HG03571 (cell line): ENCODE results near the gene CPVL.

Experiments used
- ATAC-seq: cut with Tn5 transposase; IDR thresholded peaks from one replicate; pipeline ENCODE4 v1.9.1; 2021; ENCODE audit not compliant: unreplicated experiment

CPVL gene

GRCh38 chr7:29156907-29157452 lies 10.6 kb upstream of the CPVL start:
- ATAC-seq, result no peak

- ATAC-seq, result no peak
Measured at GRCh38 chr7:29154076-29154475, 7.7 kb upstream of the CPVL start.

DNA sequence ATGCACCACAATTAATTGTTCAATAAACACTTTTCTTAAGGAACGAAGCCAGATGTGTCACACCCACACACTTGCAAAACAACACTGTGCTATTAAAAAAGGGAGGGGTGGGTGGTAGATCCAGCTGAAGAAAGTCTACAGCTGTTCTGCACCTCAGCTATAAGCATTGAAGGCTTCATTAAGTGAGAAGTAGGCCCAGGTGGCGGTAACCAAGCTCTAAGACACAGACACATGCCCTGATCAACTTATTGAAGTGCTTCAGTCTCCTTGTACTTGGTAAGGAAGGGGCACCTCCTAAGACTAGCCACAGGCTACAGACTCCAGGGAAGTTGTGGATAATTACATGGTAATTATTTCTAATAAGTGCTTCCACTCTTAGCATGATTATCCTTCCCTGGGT lies 4.5 kb upstream of the CPVL start:
- ATAC-seq, result no peak

- ATAC-seq, result no peak
Measured at GRCh38 chr7:29149036-29149435, 2.7 kb upstream of the CPVL start.

DNA sequence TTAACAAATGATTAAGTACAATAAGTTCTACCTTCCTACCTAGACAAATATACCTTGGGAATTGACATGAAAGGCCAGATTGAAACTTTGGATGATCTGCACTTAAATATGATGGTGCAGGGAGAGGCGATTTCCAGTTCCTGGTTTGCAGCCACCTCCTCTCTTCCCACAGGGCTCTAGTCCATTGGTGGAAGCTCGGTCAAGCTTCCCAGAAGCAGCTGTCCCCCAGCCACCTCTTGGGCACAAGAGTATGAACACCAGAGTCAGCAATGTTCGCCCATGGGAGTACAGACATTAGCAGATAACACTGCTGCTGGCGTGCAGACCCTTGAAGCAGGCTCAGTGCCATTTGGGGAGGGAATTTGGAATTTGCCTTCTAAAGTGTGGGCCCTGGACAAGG lies 1.5 kb upstream of the CPVL start:
- no peak for ATAC-seq

DNA sequence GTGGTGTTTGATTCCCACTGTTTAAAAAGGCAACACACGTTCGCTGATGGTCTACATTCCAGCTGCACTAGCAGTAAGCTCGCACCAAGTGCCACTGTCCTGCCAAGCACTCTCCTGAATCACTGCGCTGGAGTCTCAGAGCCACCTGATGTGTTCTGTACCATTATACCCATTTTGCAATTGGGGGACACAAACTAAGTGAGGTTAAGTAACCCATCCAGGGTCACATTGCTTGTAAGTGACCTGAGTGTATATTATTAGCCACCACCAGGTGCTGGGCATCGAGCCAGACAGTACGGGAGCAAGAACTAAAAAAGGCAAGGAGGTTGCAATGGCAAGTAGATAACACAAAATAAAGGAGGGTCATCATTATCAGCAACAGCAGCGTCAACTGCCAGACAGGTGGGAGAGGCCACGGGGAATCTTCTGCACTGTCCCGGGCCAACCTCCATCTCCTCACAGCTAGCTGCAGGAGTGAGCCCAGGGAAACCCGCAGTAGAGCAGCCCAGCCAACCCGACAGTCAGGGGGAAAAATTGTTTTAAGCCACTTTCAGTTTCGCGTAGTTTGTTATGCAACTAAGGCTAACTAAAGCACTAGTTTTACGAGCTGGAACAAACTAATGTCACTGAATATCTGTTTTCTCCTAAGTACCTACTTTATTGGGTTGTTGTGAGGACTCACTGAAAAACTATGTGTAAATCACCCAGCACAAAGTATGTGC lies 712 bp upstream of the CPVL start:
- ATAC-seq, result no peak

DNA sequence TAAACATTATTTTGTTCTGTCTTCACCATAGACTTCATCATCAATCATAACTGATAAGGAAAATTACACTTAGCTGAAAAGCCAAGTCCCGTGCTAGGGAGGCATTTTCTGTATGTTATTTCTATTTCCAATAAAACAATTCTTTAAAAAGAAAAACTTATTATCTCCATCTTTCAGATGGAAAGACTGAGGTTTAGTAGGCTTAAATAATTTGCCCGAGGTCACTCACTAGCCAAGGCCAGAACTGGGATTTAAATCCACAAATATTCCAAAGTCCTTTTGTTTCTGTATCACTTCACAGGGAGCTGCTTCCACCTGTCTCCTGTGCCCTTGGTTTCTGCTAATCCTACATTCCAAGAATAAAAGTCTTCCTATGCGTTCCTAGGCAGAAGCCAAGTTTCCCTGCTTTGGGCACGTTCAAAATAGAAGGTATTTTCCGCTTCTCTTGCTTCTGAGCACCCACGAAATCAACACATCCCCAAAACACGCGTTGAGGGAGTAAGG lies 732 bp downstream of the CPVL start:
- ATAC-seq, result no peak

GRCh38 chr7:29143751-29144150 lies 2.6 kb downstream of the CPVL start:
- no peak for ATAC-seq

GRCh38 chr7:29142021-29142727 lies 4.2 kb downstream of the CPVL start:
- no peak for ATAC-seq

DNA sequence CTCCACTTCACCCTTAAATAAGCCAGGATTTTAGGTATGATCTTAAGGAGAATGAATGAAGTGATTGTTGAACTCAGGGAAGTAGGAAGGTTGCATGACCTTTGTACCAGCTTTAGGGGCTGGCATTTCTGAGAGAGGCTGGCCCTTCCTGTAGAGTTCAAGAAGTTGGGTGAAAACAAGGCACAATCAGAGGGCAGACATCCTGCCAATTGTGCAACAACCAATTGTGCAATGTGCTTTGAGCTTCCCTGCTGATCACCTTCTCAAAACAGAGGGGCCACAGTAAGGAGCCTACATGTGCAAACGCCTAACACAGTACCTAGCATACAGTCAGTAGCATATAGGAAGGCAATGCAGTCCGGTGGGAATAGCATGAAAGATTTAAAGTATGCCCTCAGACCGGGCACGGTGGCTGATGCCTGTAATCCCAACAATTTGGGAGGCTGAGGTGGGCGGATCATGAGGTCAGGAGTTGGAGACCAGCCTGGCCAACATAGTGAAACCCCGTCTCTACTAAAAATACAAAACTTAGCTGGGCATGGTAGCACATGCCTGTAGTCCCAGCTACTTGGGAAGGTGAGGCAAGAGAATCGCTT lies 5.4 kb downstream of the CPVL start:
- no peak for ATAC-seq

GRCh38 chr7:29139796-29140195 lies 6.5 kb downstream of the CPVL start:
- no peak for ATAC-seq

DNA sequence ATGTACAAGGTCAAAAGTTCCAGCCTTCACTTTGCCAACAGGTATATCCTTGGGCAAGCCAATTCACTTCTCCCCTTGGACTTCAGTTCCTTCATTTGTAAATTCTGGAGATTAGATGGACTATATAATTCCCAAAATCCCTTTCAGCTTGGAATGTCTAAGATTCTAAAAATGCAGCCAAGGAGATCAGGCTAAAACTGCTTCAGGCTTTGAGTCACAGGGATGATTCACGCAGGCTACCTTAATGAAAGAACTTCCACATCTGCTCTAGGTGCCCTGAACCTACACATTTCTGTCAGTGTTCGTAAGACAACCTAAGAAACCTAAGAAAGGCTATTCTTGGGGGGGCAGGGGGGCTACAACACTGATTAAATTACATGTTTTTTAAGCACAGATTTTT lies 7.1 kb downstream of the CPVL start:
- no peak for ATAC-seq

- ATAC-seq, result no peak
Measured at GRCh38 chr7:29138588-29138987, 7.7 kb downstream of the CPVL start.

DNA sequence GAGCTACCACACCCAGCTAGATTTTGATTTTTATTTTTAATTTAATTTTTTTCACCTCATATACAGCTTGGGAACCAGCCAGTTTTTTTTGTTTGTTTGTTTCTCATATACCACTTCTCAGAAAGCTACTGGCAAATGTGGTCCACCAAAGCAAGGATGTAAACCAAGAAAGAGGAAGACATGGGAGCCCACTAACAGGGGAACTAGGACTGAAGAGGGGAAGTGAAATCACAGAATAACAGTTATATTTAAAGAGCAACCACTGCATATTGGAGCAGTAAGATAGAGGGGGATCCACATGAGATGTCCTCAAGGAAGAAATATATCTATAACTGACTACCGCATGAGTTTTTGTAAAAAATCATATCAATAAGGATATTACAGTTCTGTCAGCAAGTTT lies 10.5 kb downstream of the CPVL start:
- no peak for ATAC-seq

DNA sequence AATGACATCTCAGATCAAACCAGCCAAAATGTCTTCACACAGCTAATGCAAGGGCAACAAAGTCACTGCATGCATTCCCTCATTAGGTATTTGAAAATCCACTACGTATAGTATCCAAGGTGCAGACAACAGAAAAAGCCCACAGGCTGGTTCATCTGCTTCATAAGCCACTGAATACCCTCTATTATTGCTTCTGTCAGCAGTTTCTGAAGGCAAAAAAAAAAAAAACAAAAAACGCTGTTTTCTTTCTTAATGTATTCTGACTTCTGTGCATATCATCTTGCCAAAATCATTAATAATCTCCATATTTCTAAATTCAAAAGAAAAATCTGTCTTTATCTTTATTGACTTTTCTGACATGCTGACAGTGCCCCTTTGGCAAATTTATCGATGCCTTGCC lies 13.4 kb downstream of the CPVL start:
- no peak for ATAC-seq

DNA sequence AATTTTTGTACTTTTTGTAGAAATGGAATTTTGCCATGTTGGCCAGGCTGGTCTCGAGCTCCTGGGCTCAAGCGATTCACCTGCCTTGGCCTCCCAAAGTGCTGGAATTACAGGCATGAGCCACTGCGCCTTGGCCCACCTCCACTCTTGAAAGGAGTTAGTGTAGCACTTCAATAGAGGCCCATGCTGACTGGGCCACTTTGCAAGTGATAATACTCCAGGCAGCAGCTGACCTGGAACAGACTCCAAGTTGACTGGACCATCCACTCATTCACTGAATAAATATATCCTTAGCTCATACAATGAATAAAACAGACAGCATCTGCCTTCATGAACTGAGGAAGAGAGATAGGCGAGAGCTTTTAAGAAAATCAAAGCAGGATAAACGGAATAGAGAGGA lies 14.7 kb downstream of the CPVL start:
- no peak for ATAC-seq

GRCh38 chr7:29130096-29130495 lies 16.2 kb downstream of the CPVL start:
- ATAC-seq, result no peak

DNA sequence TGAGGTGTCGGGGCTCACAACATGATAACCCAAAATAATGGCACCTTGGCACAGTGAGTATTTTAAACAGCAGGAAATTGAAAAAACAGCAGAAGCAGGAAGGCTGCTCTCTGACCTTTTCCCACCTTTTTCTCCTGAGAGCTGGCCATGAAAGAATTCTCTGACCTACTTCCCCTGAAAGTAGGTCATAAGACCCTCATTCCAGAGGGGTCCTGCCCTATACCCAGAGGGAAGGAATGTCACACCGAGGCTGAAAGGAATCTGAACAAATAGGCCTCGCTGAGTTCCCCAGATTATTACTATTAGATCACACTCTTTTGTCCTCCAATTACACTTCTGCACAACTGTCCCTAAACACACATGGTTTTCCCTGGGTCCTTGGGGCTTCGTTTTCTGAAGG lies 18.8 kb downstream of the CPVL start:
- ATAC-seq, result no peak

DNA sequence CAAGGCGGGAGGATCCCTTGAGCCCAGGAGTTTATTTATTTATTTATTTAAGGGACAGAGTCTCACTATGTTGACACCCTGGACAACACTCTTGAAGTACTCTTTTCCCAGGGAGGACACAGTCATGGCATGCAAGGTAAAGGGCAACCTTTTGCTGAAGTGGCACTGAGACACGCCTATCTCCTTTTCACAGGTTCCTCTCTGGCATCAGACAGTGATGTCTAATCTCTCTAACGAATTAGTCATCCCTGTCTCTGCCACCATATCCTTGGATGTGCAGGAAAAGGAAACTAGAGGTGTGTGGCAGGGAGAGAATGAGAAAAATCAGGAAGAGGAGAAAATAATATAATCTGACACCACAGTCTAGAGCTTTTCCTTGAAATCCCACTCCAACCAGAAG lies 19.5 kb downstream of the CPVL start:
- no peak for ATAC-seq

- no peak for ATAC-seq
Measured at GRCh38 chr7:29123626-29124190, 22.6 kb downstream of the CPVL start.

GRCh38 chr7:29122759-29123158 lies 23.6 kb downstream of the CPVL start:
- no peak for ATAC-seq

DNA sequence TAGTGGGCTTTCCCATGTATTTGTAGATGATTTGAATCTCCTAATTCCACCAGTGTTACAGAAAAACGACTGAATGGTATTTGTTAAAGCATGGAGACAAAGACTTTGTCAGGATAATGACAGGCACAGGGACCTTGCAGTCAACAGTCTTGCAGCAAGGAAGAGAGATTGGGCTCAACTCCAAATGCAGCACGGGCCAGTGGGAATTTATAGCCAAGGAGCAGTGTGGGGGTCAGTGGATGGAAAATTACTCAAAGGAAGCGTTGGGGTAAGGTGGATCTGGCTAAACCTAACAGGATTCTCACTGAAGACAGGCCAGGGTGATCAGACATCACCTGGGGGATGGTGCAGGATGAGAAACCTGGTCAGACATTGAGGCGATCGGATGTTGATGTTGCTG lies 24.3 kb downstream of the CPVL start:
- ATAC-seq, result no peak
